ENCODE measurements around the gene TENM3. TPM values are rescaled to one million over a fixed set of nuclear protein-coding genes. Genes with fewer than 3 reads are reported as not detected.
A peak's percentile ranks its signal among the peaks of the same experiment; 100 is the strongest.

The TENM3 gene
- total RNA-seq, 1 experiment from 2014 or later, result 71.0 TPM

DNA sequence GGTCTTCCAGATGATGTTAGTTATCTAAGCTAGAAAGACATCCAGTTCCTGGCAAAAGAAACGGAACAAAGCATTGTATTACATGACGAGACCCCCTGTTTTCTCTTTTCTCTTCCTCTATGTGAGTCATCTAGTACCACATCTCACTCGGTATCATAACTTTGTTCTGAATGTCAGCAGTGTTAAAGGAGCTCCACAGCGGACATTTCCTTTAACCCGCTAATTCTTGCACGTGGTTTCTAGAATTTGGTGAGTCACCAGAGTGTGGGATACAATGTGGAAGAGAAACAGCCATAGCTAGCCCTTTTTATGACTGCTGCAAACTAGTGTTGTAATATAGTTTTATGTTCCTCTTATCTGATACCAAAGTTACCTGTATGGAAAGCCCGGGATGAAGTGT is 243.7 kb downstream of the TENM3 start:
- POLR2A ChIA-PET, result no interaction called here
- CTCF ChIA-PET, result interaction anchor here (0.6 kb wide), 1 partner anchor 359 kb away, joined by 3 read pairs; no protein-coding TSS in a partner anchor
- H3K27me3 Mint-ChIP-seq (ENCODE audit: low read depth), result no peaks in the 10 kb centered on the region
- peaks cover 28% of the 10 kb centered on the region for H3K4me1 Mint-ChIP-seq
- DNase-seq (ENCODE audit: low spot score), result no peak
- TF ChIP-seq FOXJ3 (CRISPR knock-in tag; IDR thresholded peaks at IDR 0.05; ENCODE audit: borderline replicate concordance) (no peak), ZNF317 (CRISPR knock-in tag; IDR thresholded peaks at IDR 0.05; ENCODE audit: borderline replicate concordance, low read depth) (peak; percentile 98)
- ATAC-seq, result no peak
- H3K9me3 Mint-ChIP-seq, result peaks cover 35% of the 10 kb centered on the region
- peaks cover 37% of the 10 kb centered on the region for H3K36me3 Mint-ChIP-seq
- H3K27ac Mint-ChIP-seq, result no peak overlapping the region
- no peak overlapping the region for H3K4me3 Mint-ChIP-seq

DNA sequence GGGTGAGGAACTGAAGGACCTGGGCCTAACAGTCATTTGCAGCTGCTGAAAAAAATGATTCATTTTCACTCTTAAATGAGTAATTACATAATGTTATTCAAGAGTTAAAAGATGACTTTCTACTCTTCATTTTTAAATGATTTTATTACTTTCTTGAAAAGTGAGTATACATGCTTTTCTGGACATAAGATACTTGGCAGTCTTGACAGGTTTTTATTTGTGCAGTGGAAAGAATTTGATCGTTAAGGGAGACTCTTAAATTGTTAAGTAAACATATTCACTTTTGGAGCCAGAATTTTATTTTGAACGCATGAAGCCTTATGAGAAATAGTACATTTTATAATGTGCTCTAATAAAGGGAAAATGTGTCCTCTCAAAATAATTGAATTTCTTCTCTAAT is 245.7 kb downstream of the TENM3 start:
- TF ChIP-seq JUN (CRISPR knock-in tag; IDR thresholded peaks at IDR 0.05), result no peak
- TF ChIP-seq, protein P1, sequence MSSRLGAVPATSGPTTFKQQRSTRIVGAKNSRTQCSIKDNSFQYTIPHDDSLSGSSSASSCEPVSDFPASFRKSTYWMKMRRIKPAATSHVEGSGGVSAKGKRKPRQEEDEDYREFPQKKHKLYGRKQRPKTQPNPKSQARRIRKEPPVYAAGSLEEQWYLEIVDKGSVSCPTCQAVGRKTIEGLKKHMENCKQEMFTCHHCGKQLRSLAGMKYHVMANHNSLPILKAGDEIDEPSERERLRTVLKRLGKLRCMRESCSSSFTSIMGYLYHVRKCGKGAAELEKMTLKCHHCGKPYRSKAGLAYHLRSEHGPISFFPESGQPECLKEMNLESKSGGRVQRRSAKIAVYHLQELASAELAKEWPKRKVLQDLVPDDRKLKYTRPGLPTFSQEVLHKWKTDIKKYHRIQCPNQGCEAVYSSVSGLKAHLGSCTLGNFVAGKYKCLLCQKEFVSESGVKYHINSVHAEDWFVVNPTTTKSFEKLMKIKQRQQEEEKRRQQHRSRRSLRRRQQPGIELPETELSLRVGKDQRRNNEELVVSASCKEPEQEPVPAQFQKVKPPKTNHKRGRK (CRISPR knock-in tag; IDR thresholded peaks at IDR 0.05; ENCODE audit: borderline replicate concordance), result no peak
- TF ChIP-seq, protein P2, sequence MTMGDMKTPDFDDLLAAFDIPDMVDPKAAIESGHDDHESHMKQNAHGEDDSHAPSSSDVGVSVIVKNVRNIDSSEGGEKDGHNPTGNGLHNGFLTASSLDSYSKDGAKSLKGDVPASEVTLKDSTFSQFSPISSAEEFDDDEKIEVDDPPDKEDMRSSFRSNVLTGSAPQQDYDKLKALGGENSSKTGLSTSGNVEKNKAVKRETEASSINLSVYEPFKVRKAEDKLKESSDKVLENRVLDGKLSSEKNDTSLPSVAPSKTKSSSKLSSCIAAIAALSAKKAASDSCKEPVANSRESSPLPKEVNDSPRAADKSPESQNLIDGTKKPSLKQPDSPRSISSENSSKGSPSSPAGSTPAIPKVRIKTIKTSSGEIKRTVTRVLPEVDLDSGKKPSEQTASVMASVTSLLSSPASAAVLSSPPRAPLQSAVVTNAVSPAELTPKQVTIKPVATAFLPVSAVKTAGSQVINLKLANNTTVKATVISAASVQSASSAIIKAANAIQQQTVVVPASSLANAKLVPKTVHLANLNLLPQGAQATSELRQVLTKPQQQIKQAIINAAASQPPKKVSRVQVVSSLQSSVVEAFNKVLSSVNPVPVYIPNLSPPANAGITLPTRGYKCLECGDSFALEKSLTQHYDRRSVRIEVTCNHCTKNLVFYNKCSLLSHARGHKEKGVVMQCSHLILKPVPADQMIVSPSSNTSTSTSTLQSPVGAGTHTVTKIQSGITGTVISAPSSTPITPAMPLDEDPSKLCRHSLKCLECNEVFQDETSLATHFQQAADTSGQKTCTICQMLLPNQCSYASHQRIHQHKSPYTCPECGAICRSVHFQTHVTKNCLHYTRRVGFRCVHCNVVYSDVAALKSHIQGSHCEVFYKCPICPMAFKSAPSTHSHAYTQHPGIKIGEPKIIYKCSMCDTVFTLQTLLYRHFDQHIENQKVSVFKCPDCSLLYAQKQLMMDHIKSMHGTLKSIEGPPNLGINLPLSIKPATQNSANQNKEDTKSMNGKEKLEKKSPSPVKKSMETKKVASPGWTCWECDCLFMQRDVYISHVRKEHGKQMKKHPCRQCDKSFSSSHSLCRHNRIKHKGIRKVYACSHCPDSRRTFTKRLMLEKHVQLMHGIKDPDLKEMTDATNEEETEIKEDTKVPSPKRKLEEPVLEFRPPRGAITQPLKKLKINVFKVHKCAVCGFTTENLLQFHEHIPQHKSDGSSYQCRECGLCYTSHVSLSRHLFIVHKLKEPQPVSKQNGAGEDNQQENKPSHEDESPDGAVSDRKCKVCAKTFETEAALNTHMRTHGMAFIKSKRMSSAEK (CRISPR knock-in tag; IDR thresholded peaks at IDR 0.05; ENCODE audit: borderline replicate concordance), result no peak
- peaks cover 22% of the 10 kb centered on the region for H3K4me1 Mint-ChIP-seq
- no peak overlapping the region for H3K27ac Mint-ChIP-seq
- no peaks in the 10 kb centered on the region for H3K27me3 Mint-ChIP-seq (ENCODE audit: low read depth)
- H3K4me3 Mint-ChIP-seq, result no peak overlapping the region
- peaks cover 35% of the 10 kb centered on the region for H3K9me3 Mint-ChIP-seq
- CTCF ChIA-PET, result no interaction called here
- no peak for ATAC-seq
- peaks cover 37% of the 10 kb centered on the region for H3K36me3 Mint-ChIP-seq
- POLR2A ChIA-PET, result interaction anchor here (0.5 kb wide), 1 partner anchor 14 kb away, joined by 8 read pairs; no protein-coding TSS in a partner anchor
- no peak for DNase-seq (ENCODE audit: low spot score)

DNA sequence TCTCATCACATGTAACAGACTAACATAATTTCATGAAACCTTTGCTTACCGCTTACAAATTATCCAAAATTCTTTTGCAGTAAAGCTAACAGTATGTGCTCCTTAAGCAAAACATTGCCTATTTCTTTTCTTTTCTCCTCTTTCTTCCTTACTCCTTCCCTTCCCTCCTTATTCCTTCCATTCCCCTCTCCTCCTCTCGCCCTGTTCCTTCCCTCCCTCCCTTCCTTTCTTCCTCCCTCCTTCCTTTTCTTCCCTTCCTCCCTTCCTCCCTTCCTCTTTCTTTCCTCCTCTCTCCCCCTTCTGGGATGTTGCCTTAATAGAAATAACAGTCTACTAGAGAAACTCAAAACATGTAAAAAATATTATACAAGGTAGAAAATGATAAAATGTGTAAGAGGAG is 246.4 kb downstream of the TENM3 start:
- H3K4me1 Mint-ChIP-seq, result peaks cover 29% of the 10 kb centered on the region
- no peaks in the 10 kb centered on the region for H3K27me3 Mint-ChIP-seq (ENCODE audit: low read depth)
- TF ChIP-seq, protein P3, sequence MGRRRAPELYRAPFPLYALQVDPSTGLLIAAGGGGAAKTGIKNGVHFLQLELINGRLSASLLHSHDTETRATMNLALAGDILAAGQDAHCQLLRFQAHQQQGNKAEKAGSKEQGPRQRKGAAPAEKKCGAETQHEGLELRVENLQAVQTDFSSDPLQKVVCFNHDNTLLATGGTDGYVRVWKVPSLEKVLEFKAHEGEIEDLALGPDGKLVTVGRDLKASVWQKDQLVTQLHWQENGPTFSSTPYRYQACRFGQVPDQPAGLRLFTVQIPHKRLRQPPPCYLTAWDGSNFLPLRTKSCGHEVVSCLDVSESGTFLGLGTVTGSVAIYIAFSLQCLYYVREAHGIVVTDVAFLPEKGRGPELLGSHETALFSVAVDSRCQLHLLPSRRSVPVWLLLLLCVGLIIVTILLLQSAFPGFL (CRISPR knock-in tag; IDR thresholded peaks at IDR 0.05; ENCODE audit: borderline replicate concordance), result no peak
- DNase-seq (ENCODE audit: low spot score) (no peak), ATAC-seq (no peak)
- H3K27ac Mint-ChIP-seq, result no peak overlapping the region
- no peak overlapping the region for H3K4me3 Mint-ChIP-seq
- peaks cover 35% of the 10 kb centered on the region for H3K9me3 Mint-ChIP-seq
- ChIA-PET POLR2A (interaction anchor here (0.8 kb wide), 1 partner anchor 10 kb away, joined by 7 read pairs; no protein-coding TSS in a partner anchor), CTCF (no interaction called here)
- peaks cover 37% of the 10 kb centered on the region for H3K36me3 Mint-ChIP-seq

DNA sequence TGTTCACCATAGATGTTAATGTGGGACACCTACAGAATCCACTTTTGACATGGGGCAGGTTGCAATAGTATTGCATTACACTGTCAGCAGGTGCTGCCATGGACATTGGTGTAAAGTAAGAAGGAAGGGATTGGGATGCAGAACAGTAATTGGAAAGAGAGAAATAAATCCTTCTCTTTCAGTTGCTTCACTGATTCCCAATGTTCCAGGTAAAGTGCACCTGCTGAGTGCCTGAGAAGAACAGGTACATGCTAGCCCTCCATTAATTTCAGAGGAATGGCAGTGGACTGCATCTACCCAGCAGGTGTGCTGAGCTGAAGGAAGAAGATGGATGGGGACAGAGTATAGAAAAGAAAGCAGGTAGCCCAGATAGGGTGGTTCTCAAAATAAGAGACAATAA is 248.5 kb downstream of the TENM3 start:
- peak overlapping the region; percentile 34 for H3K27ac Mint-ChIP-seq
- ChIA-PET CTCF (interaction anchor here (1.8 kb wide), 1 partner anchor 12 kb away, joined by 4 read pairs; no protein-coding TSS in a partner anchor), POLR2A (no interaction called here)
- DNase-seq (ENCODE audit: low spot score) (no peak), ATAC-seq (no peak)
- H3K36me3 Mint-ChIP-seq, result peaks cover 24% of the 10 kb centered on the region
- H3K27me3 Mint-ChIP-seq (ENCODE audit: low read depth), result no peaks in the 10 kb centered on the region
- H3K4me1 Mint-ChIP-seq, result peaks cover 50% of the 10 kb centered on the region
- H3K4me3 Mint-ChIP-seq, result no peak overlapping the region
- H3K9me3 Mint-ChIP-seq, result peaks cover 22% of the 10 kb centered on the region
- TF ChIP-seq SOX15 (CRISPR knock-in tag; IDR thresholded peaks at IDR 0.05), result no peak
- no peak for TF ChIP-seq SMAD3 (CRISPR knock-in tag; IDR thresholded peaks at IDR 0.05; ENCODE audit: borderline replicate concordance)
- TF ChIP-seq ELF4 (CRISPR knock-in tag; IDR thresholded peaks at IDR 0.05; ENCODE audit: low read depth), result no peak
- TF ChIP-seq, protein P4, sequence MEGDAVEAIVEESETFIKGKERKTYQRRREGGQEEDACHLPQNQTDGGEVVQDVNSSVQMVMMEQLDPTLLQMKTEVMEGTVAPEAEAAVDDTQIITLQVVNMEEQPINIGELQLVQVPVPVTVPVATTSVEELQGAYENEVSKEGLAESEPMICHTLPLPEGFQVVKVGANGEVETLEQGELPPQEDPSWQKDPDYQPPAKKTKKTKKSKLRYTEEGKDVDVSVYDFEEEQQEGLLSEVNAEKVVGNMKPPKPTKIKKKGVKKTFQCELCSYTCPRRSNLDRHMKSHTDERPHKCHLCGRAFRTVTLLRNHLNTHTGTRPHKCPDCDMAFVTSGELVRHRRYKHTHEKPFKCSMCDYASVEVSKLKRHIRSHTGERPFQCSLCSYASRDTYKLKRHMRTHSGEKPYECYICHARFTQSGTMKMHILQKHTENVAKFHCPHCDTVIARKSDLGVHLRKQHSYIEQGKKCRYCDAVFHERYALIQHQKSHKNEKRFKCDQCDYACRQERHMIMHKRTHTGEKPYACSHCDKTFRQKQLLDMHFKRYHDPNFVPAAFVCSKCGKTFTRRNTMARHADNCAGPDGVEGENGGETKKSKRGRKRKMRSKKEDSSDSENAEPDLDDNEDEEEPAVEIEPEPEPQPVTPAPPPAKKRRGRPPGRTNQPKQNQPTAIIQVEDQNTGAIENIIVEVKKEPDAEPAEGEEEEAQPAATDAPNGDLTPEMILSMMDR (IDR thresholded peaks at IDR 0.05), result no peak
- TF ChIP-seq, protein P5, sequence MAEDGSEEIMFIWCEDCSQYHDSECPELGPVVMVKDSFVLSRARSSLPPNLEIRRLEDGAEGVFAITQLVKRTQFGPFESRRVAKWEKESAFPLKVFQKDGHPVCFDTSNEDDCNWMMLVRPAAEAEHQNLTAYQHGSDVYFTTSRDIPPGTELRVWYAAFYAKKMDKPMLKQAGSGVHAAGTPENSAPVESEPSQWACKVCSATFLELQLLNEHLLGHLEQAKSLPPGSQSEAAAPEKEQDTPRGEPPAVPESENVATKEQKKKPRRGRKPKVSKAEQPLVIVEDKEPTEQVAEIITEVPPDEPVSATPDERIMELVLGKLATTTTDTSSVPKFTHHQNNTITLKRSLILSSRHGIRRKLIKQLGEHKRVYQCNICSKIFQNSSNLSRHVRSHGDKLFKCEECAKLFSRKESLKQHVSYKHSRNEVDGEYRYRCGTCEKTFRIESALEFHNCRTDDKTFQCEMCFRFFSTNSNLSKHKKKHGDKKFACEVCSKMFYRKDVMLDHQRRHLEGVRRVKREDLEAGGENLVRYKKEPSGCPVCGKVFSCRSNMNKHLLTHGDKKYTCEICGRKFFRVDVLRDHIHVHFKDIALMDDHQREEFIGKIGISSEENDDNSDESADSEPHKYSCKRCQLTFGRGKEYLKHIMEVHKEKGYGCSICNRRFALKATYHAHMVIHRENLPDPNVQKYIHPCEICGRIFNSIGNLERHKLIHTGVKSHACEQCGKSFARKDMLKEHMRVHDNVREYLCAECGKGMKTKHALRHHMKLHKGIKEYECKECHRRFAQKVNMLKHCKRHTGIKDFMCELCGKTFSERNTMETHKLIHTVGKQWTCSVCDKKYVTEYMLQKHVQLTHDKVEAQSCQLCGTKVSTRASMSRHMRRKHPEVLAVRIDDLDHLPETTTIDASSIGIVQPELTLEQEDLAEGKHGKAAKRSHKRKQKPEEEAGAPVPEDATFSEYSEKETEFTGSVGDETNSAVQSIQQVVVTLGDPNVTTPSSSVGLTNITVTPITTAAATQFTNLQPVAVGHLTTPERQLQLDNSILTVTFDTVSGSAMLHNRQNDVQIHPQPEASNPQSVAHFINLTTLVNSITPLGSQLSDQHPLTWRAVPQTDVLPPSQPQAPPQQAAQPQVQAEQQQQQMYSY (CRISPR knock-in tag; IDR thresholded peaks at IDR 0.05), result no peak
- no peak for TF ChIP-seq GRHL2 (CRISPR knock-in tag; IDR thresholded peaks at IDR 0.05; ENCODE audit: insufficient replicate concordance, severe bottlenecking)
- TF ChIP-seq TCF7 (CRISPR knock-in tag; IDR thresholded peaks at IDR 0.05; ENCODE audit: low read depth), result no peak
- TF ChIP-seq JAZF1 (CRISPR knock-in tag; IDR thresholded peaks at IDR 0.05), result no peak
- no peak for TF ChIP-seq ZNF396 (CRISPR knock-in tag; IDR thresholded peaks at IDR 0.05; ENCODE audit: borderline replicate concordance)
